Measurements from ENCODE around the gene ZNF526. TPM values are rescaled to one million over a fixed set of nuclear protein-coding genes. Genes with fewer than 3 reads are reported as not detected.

Gene ZNF526
- total RNA-seq, 2 donors from 2014 or later, result 15.7 to 16.0 TPM

- no peak for DNase-seq
- Histone ChIP-seq H3K36me3 (ENCODE audit: control insufficient read depth, insufficient read depth, low read length) (no peaks in the 10 kb centered on the region), H3K9ac (ENCODE audit: extremely low read depth, low read length, poor library complexity, severe bottlenecking) (no peak overlapping the region), H3K27me3 (ENCODE audit: control insufficient read depth, insufficient read depth, low read length, poor library complexity, severe bottlenecking) (peaks cover 65% of the 10 kb centered on the region), H3K9me3 (ENCODE audit: control insufficient read depth, low read length) (no peaks in the 10 kb centered on the region), H3K4me3 (ENCODE audit: low read length) (no peak overlapping the region), H3K4me1 (ENCODE audit: control insufficient read depth, insufficient read depth, low read length) (no peaks in the 10 kb centered on the region), H3K27ac (ENCODE audit: low read depth, low read length) (no peak overlapping the region)
- H3K36me3 Mint-ChIP-seq (ENCODE audit: low read depth), result no peaks in the 10 kb centered on the region
- H3K27me3 Mint-ChIP-seq (ENCODE audit: insufficient read depth), result peaks cover 47% of the 10 kb centered on the region
- H3K27ac Mint-ChIP-seq, result no peak overlapping the region
- peaks cover 5% of the 10 kb centered on the region for H3K4me1 Mint-ChIP-seq
- TF ChIP-seq CTCF (conservative IDR thresholded peaks at IDR 0.05), result no peak
- H3K9me3 Mint-ChIP-seq, result no peaks in the 10 kb centered on the region
- WGBS, 2 experiments (ENCODE audit: insufficient coverage in 1 of 2, insufficient read length in 1 of 2), result 81 to 93% methylated on average over 4 to 5 of the region's 5 CpGs
- no peak overlapping the region for H3K4me3 Mint-ChIP-seq
Observed at GRCh38 chr19:42173695-42174094, 46.4 kb upstream of the ZNF526 start.

- WGBS, 2 experiments (ENCODE audit: insufficient coverage in 1 of 2, insufficient read length in 1 of 2), result 94 to 96% methylated on average over 10 to 11 of the region's 11 CpGs
- H3K27ac ChIP-seq (ENCODE audit: low read depth, low read length), result no peak overlapping the region
- H3K9me3 ChIP-seq (ENCODE audit: control insufficient read depth, low read length), result no peaks in the 10 kb centered on the region
- no peak overlapping the region for H3K9ac ChIP-seq (ENCODE audit: extremely low read depth, low read length, poor library complexity, severe bottlenecking)
- no peak overlapping the region for H3K4me3 ChIP-seq (ENCODE audit: low read length)
- Mint-ChIP-seq H3K27ac (no peak overlapping the region), H3K9me3 (no peaks in the 10 kb centered on the region), H3K4me1 (peaks cover 5% of the 10 kb centered on the region), H3K4me3 (no peak overlapping the region), H3K36me3 (ENCODE audit: low read depth) (no peaks in the 10 kb centered on the region), H3K27me3 (ENCODE audit: insufficient read depth) (peaks cover 47% of the 10 kb centered on the region)
- H3K27me3 ChIP-seq (ENCODE audit: control insufficient read depth, insufficient read depth, low read length, poor library complexity, severe bottlenecking), result peaks cover 69% of the 10 kb centered on the region
- H3K36me3 ChIP-seq (ENCODE audit: control insufficient read depth, insufficient read depth, low read length), result no peaks in the 10 kb centered on the region
- H3K4me1 ChIP-seq (ENCODE audit: control insufficient read depth, insufficient read depth, low read length), result no peaks in the 10 kb centered on the region
- no peak for TF ChIP-seq CTCF (conservative IDR thresholded peaks at IDR 0.05)
- no peak for DNase-seq
Observed at GRCh38 chr19:42174188-42174587, 45.9 kb upstream of the ZNF526 start.

GRCh38 chr19:42174958-42175734 is 45.0 kb upstream of the ZNF526 start:
- H3K4me1 Mint-ChIP-seq, result peaks cover 5% of the 10 kb centered on the region
- H3K36me3 Mint-ChIP-seq (ENCODE audit: low read depth), result no peaks in the 10 kb centered on the region
- Histone ChIP-seq H3K36me3 (ENCODE audit: control insufficient read depth, insufficient read depth, low read length) (no peaks in the 10 kb centered on the region), H3K27me3 (ENCODE audit: control insufficient read depth, insufficient read depth, low read length, poor library complexity, severe bottlenecking) (peaks cover 79% of the 10 kb centered on the region), H3K4me3 (ENCODE audit: low read length) (no peak overlapping the region), H3K27ac (ENCODE audit: low read depth, low read length) (no peak overlapping the region), H3K4me1 (ENCODE audit: control insufficient read depth, insufficient read depth, low read length) (no peaks in the 10 kb centered on the region), H3K9ac (ENCODE audit: extremely low read depth, low read length, poor library complexity, severe bottlenecking) (no peak overlapping the region), H3K9me3 (ENCODE audit: control insufficient read depth, low read length) (no peaks in the 10 kb centered on the region)
- no peak overlapping the region for H3K27ac Mint-ChIP-seq
- no peak for DNase-seq
- H3K9me3 Mint-ChIP-seq, result no peaks in the 10 kb centered on the region
- 48 to 49% methylated on average over 5 to 6 of the region's 6 CpGs for WGBS, 2 experiments (ENCODE audit: insufficient coverage in 1 of 2, insufficient read length in 1 of 2)
- H3K27me3 Mint-ChIP-seq (ENCODE audit: insufficient read depth), result peaks cover 47% of the 10 kb centered on the region
- no peak overlapping the region for H3K4me3 Mint-ChIP-seq
- no peak for TF ChIP-seq CTCF (conservative IDR thresholded peaks at IDR 0.05)
